Trophoblast cell (in vitro differentiated cells and primary cell): ENCODE data around the gene MBOAT7.
A peak's percentile ranks its signal among the peaks of the same experiment; 100 is the strongest.
"Not testable (repeated sequence)": the region's sequence is repeated elsewhere in the genome, so short reads cannot be mapped to it uniquely, and the experiment has no call there.

Experiments used
- DNase-seq, 2 donors: peaks; one replicate each; pipeline ENCODE4 v3.0.0-alpha.2; 2016
- H2AFZ ChIP-seq: 2 replicates; pipeline ENCODE4 v1.6.1; 2013; ENCODE audit warnings: low read length, moderate library complexity, mild to moderate bottlenecking; ENCODE audit not compliant: insufficient read depth, poor library complexity
- H2AK5ac ChIP-seq: 2 replicates; pipeline ENCODE4 v1.6.1; 2013; ENCODE audit warnings: mild to moderate bottlenecking, low read length
- H2BK120ac ChIP-seq: 2 replicates; pipeline ENCODE4 v1.6.1; 2013; ENCODE audit warnings: low read length, mild to moderate bottlenecking, moderate library complexity; ENCODE audit not compliant: insufficient read depth, poor library complexity
- H2BK12ac ChIP-seq: 2 replicates; pipeline ENCODE4 v1.6.1; 2013; ENCODE audit warnings: mild to moderate bottlenecking, low read length, moderate library complexity
- H2BK5ac ChIP-seq: 2 replicates; pipeline ENCODE4 v1.6.1; 2013; ENCODE audit warnings: low read length, low read depth, moderate library complexity, mild to moderate bottlenecking; ENCODE audit not compliant: poor library complexity
- H3K14ac ChIP-seq: 2 replicates; pipeline ENCODE4 v1.6.1; 2013; ENCODE audit warnings: mild to moderate bottlenecking, low read length
- H3K18ac ChIP-seq: 2 replicates; pipeline ENCODE4 v1.6.1; 2013; ENCODE audit warnings: mild to moderate bottlenecking, low read length
- H3K23ac ChIP-seq: 2 replicates; pipeline ENCODE4 v1.6.1; 2013; ENCODE audit warnings: low read length
- H3K27ac ChIP-seq: 2 replicates; pipeline ENCODE4 v1.5.1; 2013; ENCODE audit warnings: low read depth, mild to moderate bottlenecking, inconsistent platforms, low read length, moderate library complexity
- H3K27me3 ChIP-seq: 2 replicates; pipeline ENCODE4 v1.6.1; 2013; ENCODE audit warnings: inconsistent platforms, mild to moderate bottlenecking, low read length, moderate library complexity; ENCODE audit not compliant: insufficient read depth
- H3K36me3 ChIP-seq, 2 experiments: 1 replicate in 1 of 2; 2 replicates in 1 of 2; pipeline ENCODE4 v1.6.1; 2013; ENCODE audit warnings: low read length in 2 of 2, mild to moderate bottlenecking in 2 of 2, moderate library complexity in 1 of 2; ENCODE audit not compliant: insufficient read depth in 2 of 2, control insufficient read depth in 1 of 2
- H3K4ac ChIP-seq: 2 replicates; pipeline ENCODE4 v1.6.1; 2013; ENCODE audit warnings: low read depth, mild to moderate bottlenecking, low read length, moderate library complexity
- H3K4me1 ChIP-seq, 2 experiments: 1 replicate in 1 of 2; 2 replicates in 1 of 2; pipeline ENCODE4 v1.6.1; 2013; ENCODE audit warnings: low read length in 2 of 2, mild to moderate bottlenecking in 2 of 2, moderate library complexity in 1 of 2; ENCODE audit not compliant: insufficient read depth in 2 of 2, control insufficient read depth in 1 of 2
- H3K4me2 ChIP-seq: 2 replicates; pipeline ENCODE4 v1.6.1; 2013; ENCODE audit warnings: inconsistent platforms, mild to moderate bottlenecking, low read length, moderate library complexity
- H3K4me3 ChIP-seq: 2 replicates; pipeline ENCODE4 v1.5.1; 2013; ENCODE audit warnings: mild to moderate bottlenecking, low read depth, low read length, inconsistent platforms
- H3K79me1 ChIP-seq: one replicate; pipeline ENCODE4 v1.6.1; 2013; ENCODE audit warnings: low read length
- H3K79me2 ChIP-seq: 2 replicates; pipeline ENCODE4 v1.6.1; 2013; ENCODE audit warnings: low read length, mild to moderate bottlenecking; ENCODE audit not compliant: control insufficient read depth, insufficient read depth, poor library complexity
- H3K9ac ChIP-seq: 2 replicates; pipeline ENCODE4 v1.6.1; 2013; ENCODE audit warnings: mild to moderate bottlenecking, low read length
- H3K9me3 ChIP-seq: 2 replicates; pipeline ENCODE4 v1.6.1; 2013; ENCODE audit warnings: low read depth, mild to moderate bottlenecking, control low read depth, inconsistent platforms, low read length; ENCODE audit not compliant: insufficient read depth
- H4K12ac ChIP-seq: 2 replicates; pipeline ENCODE4 v1.6.1; 2013; ENCODE audit warnings: low read depth, mild to moderate bottlenecking, low read length, moderate library complexity
- H4K8ac ChIP-seq: 2 replicates; pipeline ENCODE4 v1.6.1; 2013; ENCODE audit warnings: low read depth, mild to moderate bottlenecking, low read length, moderate library complexity
- H4K91ac ChIP-seq: one replicate; pipeline ENCODE4 v1.6.1; 2013; ENCODE audit warnings: low read depth, mild to moderate bottlenecking, low read length, moderate library complexity
- WGBS: extraction: QIAGEN DNeasy Blood & Tissue Kit; methylation state at CpG from one replicate; pipeline ENCODE4 v1.1.7; 2013; ENCODE audit warnings: missing lambda C conversion rate; ENCODE audit not compliant: insufficient read length, insufficient coverage; ENCODE audit errors: extremely low coverage; 5-methylcytosine and 5-hydroxymethylcytosine counted together

The MBOAT7 gene

GRCh38 chr19:54196536-54196935 is 7.2 kb upstream of the MBOAT7 start:
- Histone ChIP-seq H3K27me3 (no peaks in the 10 kb centered on the region), H3K4me1 (peaks cover 6 to 10% of the 10 kb centered on the region in 2 experiments), H3K79me2 (peaks cover 17% of the 10 kb centered on the region), H4K91ac (no peak overlapping the region), H2AFZ (no peak overlapping the region), H3K9ac (no peak overlapping the region), H3K4me2 (no peak overlapping the region), H4K8ac (no peak overlapping the region), H3K4me3 (no peak overlapping the region), H3K27ac (no peak overlapping the region), H3K18ac (no peak overlapping the region), H2BK120ac (no peak overlapping the region), H3K79me1 (peaks cover 13% of the 10 kb centered on the region), H2BK5ac (no peak overlapping the region), H4K12ac (no peak overlapping the region), H3K14ac (no peak overlapping the region), H3K23ac (no peak overlapping the region), H2AK5ac (no peak overlapping the region), H3K36me3 (peaks cover 12 to 17% of the 10 kb centered on the region in 2 experiments), H3K4ac (no peak overlapping the region), H3K9me3 (no peaks in the 10 kb centered on the region), H2BK12ac (no peak overlapping the region)
- WGBS, result no CpG with 5 or more reads among the region's 7 CpGs
- no peak for DNase-seq

GRCh38 chr19:54194463-54194862 is 5.1 kb upstream of the MBOAT7 start:
- not testable (repeated sequence) for H3K4me1 ChIP-seq, H2AFZ ChIP-seq, H3K4me3 ChIP-seq, H3K27me3 ChIP-seq, H4K91ac ChIP-seq, H3K9ac ChIP-seq, H2BK5ac ChIP-seq, H3K9me3 ChIP-seq, H3K14ac ChIP-seq, H3K4ac ChIP-seq, H3K18ac ChIP-seq, DNase-seq, H3K4me2 ChIP-seq, H3K23ac ChIP-seq, H2BK12ac ChIP-seq, H2AK5ac ChIP-seq, H2BK120ac ChIP-seq, H4K12ac ChIP-seq, H4K8ac ChIP-seq, H3K27ac ChIP-seq
- Histone ChIP-seq H3K36me3 (peaks cover 10 to 12% of the 10 kb centered on the region in 2 experiments), H3K79me2 (peaks cover 13% of the 10 kb centered on the region), H3K79me1 (peaks cover 14% of the 10 kb centered on the region)
- no CpG with 5 or more reads among the region's 12 CpGs for WGBS

- no peaks in the 10 kb centered on the region for H3K27me3 ChIP-seq
- no peak overlapping the region for H3K23ac ChIP-seq
- no peak overlapping the region for H3K14ac ChIP-seq
- H3K36me3 ChIP-seq, result peaks cover 10% of the 10 kb centered on the region in 2 experiments
- no peak overlapping the region for H3K9ac ChIP-seq
- no peak overlapping the region for H4K91ac ChIP-seq
- H3K27ac ChIP-seq, result no peak overlapping the region
- H3K79me1 ChIP-seq, result peaks cover 27% of the 10 kb centered on the region
- no peak overlapping the region for H2AFZ ChIP-seq
- no peak overlapping the region for H3K18ac ChIP-seq
- H4K12ac ChIP-seq, result no peak overlapping the region
- no peak for DNase-seq
- no peaks in the 10 kb centered on the region for H3K9me3 ChIP-seq
- no peak overlapping the region for H2AK5ac ChIP-seq
- H2BK5ac ChIP-seq, result no peak overlapping the region
- H3K4me3 ChIP-seq, result no peak overlapping the region
- H3K4me1 ChIP-seq, result peaks cover 9% of the 10 kb centered on the region in 2 experiments
- no peak overlapping the region for H4K8ac ChIP-seq
- WGBS, result no CpG with 5 or more reads among the region's 11 CpGs
- H2BK120ac ChIP-seq, result no peak overlapping the region
- H3K4me2 ChIP-seq, result no peak overlapping the region
- H3K4ac ChIP-seq, result peak overlapping the region; percentile 9
- peaks cover 25% of the 10 kb centered on the region for H3K79me2 ChIP-seq
- H2BK12ac ChIP-seq, result no peak overlapping the region
Measured at GRCh38 chr19:54193011-54193410, 3.6 kb upstream of the MBOAT7 start.

GRCh38 chr19:54191811-54192453 is 2.6 kb upstream of the MBOAT7 start:
- H4K8ac ChIP-seq, result peak overlapping the region; percentile 69
- peak overlapping the region; percentile 19 for H4K12ac ChIP-seq
- peak overlapping the region; percentile 95 for H3K4me3 ChIP-seq
- no peak overlapping the region for H2BK120ac ChIP-seq
- peak overlapping the region; percentile 91 for H3K9ac ChIP-seq
- H3K79me2 ChIP-seq, result peaks cover 26% of the 10 kb centered on the region
- no peak overlapping the region for H2BK12ac ChIP-seq
- no peaks in the 10 kb centered on the region for H3K9me3 ChIP-seq
- H3K36me3 ChIP-seq, result peaks cover 14 to 16% of the 10 kb centered on the region in 2 experiments
- H3K4me2 ChIP-seq, result peak overlapping the region; percentile 67
- DNase-seq, result no peak
- peak overlapping the region; percentile 59 for H3K18ac ChIP-seq
- no CpG with 5 or more reads among the region's 19 CpGs for WGBS
- H4K91ac ChIP-seq, result peak overlapping the region; percentile 54
- H3K4me1 ChIP-seq, result peaks cover 10% of the 10 kb centered on the region in 2 experiments
- H2AK5ac ChIP-seq, result no peak overlapping the region
- peaks cover 27% of the 10 kb centered on the region for H3K79me1 ChIP-seq
- H3K27ac ChIP-seq, result peak overlapping the region; percentile 99
- no peak overlapping the region for H3K23ac ChIP-seq
- peak overlapping the region; percentile 57 for H3K4ac ChIP-seq
- peak overlapping the region; percentile 83 for H3K14ac ChIP-seq
- no peak overlapping the region for H2AFZ ChIP-seq
- no peaks in the 10 kb centered on the region for H3K27me3 ChIP-seq
- H2BK5ac ChIP-seq, result peak overlapping the region; percentile 67
